Measurements from ENCODE around the gene EEF1AKMT2.

Gene EEF1AKMT2

DNA sequence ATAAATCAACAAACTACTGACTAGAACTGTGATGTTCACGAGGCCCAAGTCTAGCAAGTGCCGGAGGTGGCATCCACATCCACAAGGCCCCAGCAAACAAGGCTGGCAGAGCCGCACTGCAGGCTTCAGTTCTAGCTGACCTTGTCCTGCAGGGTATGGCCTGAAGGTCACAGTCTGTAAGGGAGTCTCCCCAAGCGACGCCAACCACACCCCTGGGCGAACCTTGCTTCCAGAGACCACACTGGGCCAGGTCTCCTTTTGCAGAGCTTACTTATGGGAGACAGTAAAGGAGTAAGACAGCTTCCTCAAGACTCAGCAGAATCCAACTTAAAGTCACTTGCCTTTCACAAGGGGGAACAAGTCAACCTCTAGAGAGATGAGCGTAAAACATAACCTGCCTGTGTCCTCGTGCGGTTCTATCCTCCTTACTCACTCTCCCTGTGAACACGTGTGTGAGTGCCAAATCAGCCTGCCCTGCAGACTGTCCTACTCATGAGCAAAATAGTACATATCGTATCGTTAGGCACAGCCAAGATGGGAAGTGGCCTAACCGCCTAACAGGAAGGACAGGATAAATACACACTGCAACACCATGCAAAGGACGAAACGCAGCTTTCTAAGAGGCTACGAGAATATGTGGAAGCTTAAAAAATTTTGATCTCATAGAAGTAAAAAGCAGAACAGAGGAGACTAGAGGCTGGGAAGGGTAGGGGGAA is 70.2 kb downstream of the EEF1AKMT2 start:
- DNase-seq (ENCODE audit: low read depth, low spot score): no peak

DNA sequence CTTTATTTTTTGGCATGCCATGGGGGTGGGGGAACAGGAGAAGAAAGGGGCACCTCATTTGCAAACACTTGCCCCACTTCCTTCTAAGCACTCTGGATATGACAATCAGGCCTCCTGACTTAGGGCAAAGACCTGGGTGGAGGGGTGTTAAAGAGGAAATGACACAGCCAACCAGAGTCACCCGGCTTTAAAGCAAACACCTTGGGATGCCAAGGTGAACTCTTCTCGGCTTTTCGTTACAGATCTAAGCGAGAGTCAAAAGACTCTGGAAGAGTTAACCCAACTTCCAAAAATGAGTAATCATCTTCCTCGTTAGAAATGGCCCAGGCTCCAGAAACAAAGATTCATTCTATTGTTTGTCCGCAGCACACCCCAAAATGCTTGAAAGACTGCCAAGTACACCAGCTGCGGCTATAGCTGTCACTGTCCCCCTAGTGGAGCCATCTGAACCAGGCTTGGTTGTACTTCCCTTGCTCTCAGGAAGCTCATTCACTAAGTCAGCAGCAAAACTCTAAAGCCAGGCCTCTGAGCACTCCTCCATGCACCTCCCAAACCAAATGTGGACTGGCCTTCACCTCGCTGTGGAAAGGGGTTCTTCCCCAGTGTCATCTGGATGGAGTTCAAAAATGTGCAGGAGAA is 72.4 kb downstream of the EEF1AKMT2 start:
- DNase-seq (ENCODE audit: low read depth, low spot score): no peak

GRCh38 chr10:124717911-124718741 is 73.6 kb downstream of the EEF1AKMT2 start:
- no peak for DNase-seq (ENCODE audit: low read depth, low spot score)

- no peak for DNase-seq (ENCODE audit: low read depth, low spot score)
Observed at GRCh38 chr10:124717041-124717757, 74.5 kb downstream of the EEF1AKMT2 start.

- no peak for DNase-seq (ENCODE audit: low read depth, low spot score)
Observed at GRCh38 chr10:124716369-124716768, 75.3 kb downstream of the EEF1AKMT2 start.

DNA sequence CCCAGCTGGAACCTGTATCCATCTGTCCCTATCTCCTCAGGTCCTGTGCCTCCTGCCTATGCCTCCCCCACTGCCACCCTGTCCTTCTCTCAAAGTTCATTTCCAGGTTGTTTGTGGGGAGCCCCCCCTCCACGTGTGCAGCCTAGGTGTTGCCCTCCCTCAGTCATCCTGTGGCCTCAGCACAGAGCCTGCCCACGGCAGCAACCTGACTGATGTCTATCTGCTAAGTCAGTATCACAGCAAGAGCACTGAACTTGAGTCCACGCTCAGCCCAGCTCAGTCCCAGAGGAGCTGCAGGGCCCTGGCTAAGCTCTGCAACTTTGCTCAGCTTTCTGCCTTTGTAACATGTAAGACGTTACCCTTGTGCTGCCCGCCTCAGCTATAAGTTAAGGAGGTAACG is 76.2 kb downstream of the EEF1AKMT2 start:
- DNase-seq (ENCODE audit: low read depth, low spot score): no peak

- no peak for DNase-seq (ENCODE audit: low read depth, low spot score)
Observed at GRCh38 chr10:124713679-124714255, 77.9 kb downstream of the EEF1AKMT2 start.

DNA sequence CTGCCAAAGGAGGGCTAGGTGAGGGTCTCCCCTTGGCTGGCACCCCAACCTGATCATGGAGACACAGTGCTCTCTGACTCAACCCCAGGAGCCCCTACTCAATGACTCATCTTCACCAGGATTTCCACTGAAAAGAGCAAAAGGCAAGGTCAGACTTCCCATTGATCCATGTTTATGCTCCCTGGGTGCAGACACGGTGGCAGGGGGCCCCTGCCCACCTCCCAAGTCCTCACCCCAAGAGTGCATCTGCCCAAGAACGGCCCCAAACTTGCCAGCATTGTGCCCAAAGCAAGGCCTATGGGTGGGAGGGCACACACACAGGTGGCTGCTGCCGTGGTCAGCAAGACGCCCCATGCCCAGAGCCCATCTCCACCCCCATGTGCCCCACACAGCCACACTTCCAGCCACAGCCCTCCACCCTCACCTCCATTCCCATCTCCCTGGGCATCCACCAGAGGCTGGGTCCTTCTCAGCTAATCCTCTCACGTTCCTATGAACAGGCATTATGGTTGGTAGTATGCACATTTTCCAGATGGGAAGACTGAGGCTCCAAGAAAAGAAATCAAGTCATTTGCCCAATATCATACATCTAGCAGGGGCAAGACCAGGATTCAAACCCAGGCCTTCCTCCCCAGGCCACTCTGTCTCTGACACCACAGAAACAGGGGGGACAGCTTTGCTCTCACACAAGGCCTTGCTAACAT is 78.8 kb downstream of the EEF1AKMT2 start:
- no peak for DNase-seq (ENCODE audit: low read depth, low spot score)

DNA sequence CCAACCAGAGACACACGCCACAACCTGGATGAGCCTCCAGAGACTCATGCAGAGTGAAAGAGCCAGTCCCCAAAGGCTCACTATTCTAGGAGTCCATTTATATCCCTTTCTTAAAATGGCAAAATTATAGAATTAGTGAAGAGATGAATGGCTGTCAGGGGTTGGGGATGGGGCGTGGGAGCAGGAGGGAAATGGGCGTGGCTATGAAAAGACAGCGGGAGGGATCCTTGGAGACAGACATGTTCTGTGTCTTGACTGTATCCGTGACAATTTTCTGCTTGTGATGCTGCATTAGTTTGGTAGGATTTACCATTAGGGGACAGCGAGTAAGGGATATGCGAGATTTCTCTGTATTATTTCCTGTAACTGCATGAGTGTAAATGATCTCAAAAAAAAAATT is 80.5 kb downstream of the EEF1AKMT2 start:
- DNase-seq (ENCODE audit: low read depth, low spot score): no peak

GRCh38 chr10:124710266-124710881 is 81.3 kb downstream of the EEF1AKMT2 start:
- DNase-seq (ENCODE audit: low read depth, low spot score): no peak

- DNase-seq (ENCODE audit: low read depth, low spot score): no peak
Observed at GRCh38 chr10:124709861-124710260, 81.8 kb downstream of the EEF1AKMT2 start.

- DNase-seq (ENCODE audit: low read depth, low spot score): no peak
Observed at GRCh38 chr10:124708922-124709520, 82.7 kb downstream of the EEF1AKMT2 start.

DNA sequence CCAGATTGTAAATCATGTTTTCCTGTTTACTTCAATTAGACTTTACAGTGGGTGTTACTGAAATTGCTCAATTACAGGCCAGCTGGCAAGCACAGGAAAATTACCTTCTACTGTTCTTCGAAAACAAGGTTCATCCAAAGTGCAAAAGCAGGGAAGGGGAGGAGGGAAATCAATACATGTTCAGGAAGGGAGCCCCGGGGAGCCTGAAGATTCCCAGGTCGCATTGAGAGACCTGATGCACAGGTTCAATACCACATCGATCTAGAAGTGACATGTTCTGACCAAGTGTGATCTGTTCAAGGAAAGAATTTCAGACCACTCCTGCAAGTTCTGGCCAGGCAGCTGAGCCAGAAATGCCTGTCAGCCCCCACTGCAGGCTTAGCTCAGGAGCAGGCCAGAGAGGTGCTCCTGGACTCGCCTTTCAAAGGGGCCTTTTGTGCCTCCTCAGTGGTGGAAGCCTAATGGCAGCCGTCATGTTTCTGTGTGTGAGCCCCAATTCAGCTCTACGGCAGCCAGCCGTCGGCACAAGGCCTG is 83.4 kb downstream of the EEF1AKMT2 start:
- no peak for DNase-seq (ENCODE audit: low read depth, low spot score)

Data from iPS DF 19.7 (cell line).